ENCODE results near the gene TUBGCP6.
"Not testable (repeated sequence)": the region's sequence is repeated elsewhere in the genome, so short reads cannot be mapped to it uniquely, and the experiment has no call there.

TUBGCP6 gene

DNA sequence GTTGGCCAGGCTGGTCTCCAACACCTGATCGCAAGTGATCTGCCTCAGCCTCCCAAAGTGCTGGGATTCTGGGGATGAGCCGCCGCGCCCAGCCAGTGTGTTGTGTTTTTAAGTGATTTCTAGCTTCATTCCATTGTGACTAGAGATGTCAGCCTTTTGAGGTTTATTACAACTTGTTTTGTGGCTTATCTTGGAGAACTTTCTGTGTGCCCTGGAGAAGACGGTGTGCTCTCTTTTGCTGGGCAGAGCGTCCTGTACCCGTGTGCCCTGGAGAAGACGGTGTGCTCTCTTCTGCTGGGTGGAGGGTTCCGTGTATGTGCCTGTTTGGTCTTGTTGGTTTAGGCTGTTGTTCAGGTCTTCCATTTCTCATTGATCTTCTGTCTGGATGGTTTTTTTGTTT is 31.6 kb downstream of the TUBGCP6 start:
- DNase-seq (ENCODE audit: low read depth in 1 of 2, low spot score in 1 of 2) = no peak

- DNase-seq (ENCODE audit: low read depth in 1 of 2, low spot score in 1 of 2) = no peak
Observed at GRCh38 chr22:50211147-50211546, 33.7 kb downstream of the TUBGCP6 start.

DNA sequence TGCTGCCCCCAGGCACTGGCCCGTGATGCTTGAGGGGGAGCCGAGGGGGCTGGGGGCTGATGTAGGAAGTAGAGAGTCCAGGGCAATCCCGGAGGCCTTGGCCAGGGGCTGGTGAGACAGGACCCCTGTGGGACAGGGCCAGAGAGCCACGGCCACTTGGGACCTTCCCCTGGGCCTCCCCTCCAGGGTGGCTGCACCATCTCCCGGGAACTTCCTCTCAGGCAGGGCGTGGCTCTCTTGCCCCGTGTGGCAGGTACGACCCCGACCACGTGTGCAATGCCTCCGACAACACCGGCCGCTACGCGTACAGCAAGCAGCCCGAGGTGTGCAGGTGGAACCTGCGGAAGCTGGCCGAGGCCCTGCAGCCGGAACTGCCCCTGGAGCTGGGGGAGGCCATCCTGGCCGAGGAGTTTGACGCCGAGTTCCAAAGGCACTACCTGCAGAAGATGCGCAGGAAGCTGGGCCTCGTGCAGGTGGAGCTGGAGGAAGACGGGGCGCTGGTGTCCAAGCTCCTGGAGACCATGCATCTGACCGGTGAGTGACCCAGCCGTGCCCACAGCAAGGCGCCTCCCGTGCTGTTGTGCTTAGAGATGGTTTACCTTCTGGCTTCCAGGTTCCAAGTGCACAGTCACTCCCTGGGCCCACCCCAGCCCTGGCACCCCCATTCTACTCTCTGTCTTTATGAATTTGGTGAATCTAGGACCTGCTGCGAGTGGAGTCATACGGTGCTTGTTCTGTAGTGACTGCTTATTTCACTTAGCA is 34.3 kb downstream of the TUBGCP6 start:
- no peak for DNase-seq (ENCODE audit: low read depth in 1 of 2, low spot score in 1 of 2)

DNA sequence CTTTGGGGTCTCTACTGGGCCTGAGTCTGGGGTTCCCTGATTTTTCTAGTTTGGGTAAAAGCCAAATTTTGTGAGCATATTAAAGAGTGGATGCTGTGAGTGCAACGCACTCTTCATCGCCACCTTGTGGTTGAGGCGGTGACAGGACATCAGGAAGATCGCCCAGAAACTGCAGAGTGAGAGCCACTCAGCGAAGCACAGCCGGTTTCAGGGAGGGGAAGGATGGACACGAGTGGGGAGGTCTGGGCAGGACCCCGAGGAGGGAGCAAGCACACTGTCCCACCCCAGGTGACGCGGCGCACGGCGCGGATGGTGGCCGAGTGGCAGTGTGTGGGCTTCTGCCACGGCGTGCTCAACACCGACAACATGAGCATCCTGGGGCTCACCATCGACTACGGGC is 34.9 kb downstream of the TUBGCP6 start:
- DNase-seq (ENCODE audit: low read depth in 1 of 2, low spot score in 1 of 2) = peak in 1 of 2 donors; percentile 58

DNA sequence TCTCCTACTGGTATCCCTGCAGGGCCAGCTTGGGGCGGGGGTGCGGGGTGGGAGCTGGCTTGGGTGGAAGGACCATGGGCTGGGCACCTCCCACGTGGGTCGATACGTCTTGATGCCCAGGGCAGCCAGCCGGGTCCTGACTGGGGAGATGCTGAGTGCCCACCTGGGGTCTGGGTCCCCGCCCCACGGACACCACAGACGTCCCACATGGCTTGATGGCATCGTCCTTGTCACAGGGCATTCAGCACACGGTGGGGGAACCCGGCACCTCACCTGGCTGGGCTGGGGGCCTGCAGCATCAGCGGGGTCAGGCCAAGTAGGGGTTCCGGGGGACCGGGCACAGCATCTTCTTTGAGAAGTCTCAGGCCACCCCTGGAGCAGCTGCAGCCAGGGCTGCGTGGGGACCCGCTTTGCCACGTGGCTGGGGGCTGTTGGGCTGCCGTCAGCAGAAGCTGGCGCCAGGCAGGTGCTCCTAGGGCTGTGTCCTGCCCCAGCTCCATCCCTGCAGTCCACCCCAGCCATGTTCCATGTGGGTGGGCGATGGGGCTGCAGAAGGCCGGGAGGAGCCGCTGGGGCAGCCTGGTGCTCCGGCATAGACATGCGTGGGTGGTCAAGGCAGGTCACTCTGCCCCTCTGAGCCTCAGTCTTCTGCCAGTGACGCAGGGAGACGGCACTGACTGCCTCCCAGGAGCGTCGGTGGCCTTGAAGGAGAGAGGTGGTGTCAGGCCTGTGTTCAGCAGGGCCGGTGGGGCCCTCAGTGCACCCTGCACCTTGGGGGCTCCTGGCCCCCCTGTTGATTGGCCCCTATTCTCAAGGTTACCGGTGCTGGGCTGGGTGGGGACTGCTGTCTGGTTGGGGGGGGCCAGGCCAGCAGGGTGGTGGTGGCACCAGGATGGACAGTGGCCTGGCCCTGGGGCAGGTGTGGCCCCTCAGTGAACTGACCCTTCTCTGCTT is 35.6 kb downstream of the TUBGCP6 start:
- DNase-seq (ENCODE audit: low read depth in 1 of 2, low spot score in 1 of 2) = no peak

GRCh38 chr22:50208430-50208938 is 36.3 kb downstream of the TUBGCP6 start:
- DNase-seq (ENCODE audit: low read depth in 1 of 2, low spot score in 1 of 2) = no peak

DNA sequence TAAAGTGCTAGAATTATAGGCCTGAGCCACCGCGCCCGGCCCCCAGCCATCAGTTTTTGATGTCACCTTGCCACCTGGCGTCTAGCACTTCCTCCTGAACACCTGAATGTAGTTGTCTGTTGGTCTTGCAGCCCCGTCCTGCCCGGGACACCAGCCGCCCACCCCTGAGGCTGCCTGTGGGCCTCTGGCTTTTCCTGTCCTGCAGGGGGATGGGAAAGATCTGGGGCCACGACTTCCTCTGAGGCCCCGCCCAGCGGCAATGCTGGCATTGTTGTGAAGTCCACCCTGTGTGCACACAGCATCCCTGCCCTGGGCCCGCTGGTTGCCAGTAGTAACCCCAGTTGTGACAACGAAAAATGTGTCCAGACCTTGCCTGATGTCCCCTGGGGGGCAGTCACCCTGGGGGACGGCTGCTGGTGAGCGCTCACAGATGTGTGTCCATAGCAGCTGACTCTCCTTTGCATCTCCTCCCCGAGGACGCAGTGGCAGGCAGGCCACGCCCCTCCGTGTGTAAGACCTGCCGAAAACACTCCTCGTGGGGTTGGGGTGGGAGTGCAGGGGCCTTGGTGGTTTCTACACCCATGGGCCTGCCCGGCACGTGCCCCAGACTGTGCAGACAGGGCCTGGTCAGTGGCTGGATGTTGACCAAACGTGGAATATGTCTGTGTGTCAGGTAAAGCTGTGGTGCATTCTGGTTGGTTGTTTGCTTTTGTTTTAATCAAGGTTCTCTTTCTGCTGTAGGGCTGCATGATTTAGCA is 37.3 kb downstream of the TUBGCP6 start:
- DNase-seq (ENCODE audit: low read depth in 1 of 2, low spot score in 1 of 2) = no peak

- no peak for DNase-seq (ENCODE audit: low read depth in 1 of 2, low spot score in 1 of 2)
Observed at GRCh38 chr22:50206599-50206998, 38.2 kb downstream of the TUBGCP6 start.

- no peak for DNase-seq (ENCODE audit: low read depth in 1 of 2, low spot score in 1 of 2)
Observed at GRCh38 chr22:50205781-50206569, 38.8 kb downstream of the TUBGCP6 start.

- not testable (repeated sequence) for DNase-seq (ENCODE audit: low read depth in 1 of 2, low spot score in 1 of 2)
Observed at GRCh38 chr22:50204998-50205397, 39.8 kb downstream of the TUBGCP6 start.

DNA sequence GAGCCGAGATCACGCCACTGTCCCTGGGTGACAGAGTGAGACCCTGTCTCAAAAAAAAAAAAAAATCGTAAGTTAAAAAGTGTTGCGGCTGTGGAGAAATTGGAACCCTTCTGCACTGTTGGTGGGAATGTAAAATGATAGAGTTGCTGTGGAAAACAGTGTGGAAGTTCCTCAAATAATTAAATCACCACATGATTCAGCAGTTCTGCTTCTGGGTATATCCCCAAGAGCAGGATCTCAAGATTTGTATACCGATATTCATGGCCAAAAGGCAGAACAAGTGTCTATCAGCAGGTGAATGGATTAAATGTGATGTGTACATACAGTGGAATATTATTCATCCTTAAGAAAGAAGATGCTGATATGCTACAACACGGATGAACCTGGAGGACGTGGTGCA is 40.3 kb downstream of the TUBGCP6 start:
- no peak for DNase-seq (ENCODE audit: low read depth in 1 of 2, low spot score in 1 of 2)

- DNase-seq (ENCODE audit: low read depth in 1 of 2, low spot score in 1 of 2) = no peak
Observed at GRCh38 chr22:50203288-50203687, 41.5 kb downstream of the TUBGCP6 start.

DNA sequence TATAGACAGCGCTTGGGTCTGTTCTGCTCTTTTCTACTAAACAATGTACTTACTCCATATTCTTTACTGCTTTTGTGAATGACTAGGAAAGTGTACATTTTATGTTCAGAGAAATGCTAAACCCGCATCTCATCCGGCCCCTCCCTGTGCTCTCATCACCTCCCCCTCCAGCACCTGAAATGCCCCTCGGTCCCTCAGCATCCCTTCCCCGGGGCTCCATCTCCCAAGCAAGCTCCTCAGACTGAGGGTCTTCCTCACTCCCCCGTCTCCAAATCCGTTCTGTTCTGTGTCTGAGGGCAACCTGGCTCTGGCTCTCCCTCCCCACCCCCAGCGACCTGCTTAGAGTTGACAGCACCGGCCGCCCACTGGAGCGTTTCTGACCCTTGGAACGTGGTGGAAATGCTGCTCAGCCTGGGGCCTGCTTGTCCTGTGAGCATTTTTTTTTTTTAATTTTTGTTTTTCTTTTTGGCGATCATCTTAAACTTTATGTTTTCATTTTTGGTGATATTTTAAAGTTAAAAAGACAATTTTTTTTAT is 42.6 kb downstream of the TUBGCP6 start:
- no peak for DNase-seq (ENCODE audit: low read depth in 1 of 2, low spot score in 1 of 2)

DNA sequence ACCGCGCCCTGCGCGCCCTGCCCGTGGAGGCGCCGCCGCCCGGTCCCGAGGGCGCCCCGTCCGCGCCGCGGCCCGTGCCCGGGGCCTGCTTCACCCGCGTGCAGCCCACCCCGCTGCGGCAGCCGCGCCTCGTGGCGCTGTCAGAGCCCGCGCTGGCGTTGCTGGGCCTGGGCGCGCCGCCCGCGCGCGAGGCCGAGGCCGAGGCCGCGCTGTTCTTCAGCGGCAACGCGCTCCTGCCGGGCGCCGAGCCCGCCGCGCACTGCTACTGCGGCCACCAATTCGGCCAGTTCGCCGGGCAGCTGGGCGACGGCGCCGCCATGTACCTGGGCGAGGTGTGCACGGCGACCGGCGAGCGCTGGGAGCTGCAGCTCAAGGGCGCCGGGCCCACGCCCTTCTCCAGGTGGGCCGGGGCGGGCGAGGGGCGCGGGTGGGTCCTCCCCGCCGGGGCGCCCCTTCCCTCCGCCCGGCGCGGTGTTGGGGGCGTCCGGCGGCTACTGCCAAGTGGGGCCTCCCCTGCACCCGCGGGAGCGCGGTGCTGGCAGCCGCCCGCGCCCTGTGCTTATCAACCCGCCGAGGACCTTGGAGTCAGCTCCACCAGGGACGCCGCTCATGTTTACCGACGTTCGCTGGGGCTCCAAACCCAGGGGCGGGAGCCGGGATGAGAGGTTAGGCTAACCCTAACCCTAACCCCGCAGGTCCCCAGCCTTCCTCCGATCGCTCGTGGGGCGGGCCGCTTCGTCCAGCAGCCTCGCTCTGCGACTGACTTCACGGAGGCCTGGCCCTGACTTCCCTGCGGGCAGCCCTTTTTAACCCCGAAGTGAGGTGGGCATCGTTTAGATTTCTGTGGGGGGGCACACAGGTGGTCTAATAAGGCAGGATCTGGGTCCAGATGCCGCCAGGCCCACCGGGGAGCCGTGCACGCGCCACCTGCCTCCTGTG is 43.4 kb downstream of the TUBGCP6 start:
- no peak for DNase-seq (ENCODE audit: low read depth in 1 of 2, low spot score in 1 of 2)

- DNase-seq (ENCODE audit: low read depth in 1 of 2, low spot score in 1 of 2) = peak; percentile 82 to 87
Observed at GRCh38 chr22:50200461-50201190, 44.2 kb downstream of the TUBGCP6 start, which contains the start of gene SELENOO. TSS of gene SELENOO (plus strand) at chr22:50201011. CDS start at chr22:50201037, 26 bp downstream.

GRCh38 chr22:50199829-50200460 is 44.9 kb downstream of the TUBGCP6 start:
- DNase-seq (ENCODE audit: low read depth in 1 of 2, low spot score in 1 of 2) = no peak

DNA sequence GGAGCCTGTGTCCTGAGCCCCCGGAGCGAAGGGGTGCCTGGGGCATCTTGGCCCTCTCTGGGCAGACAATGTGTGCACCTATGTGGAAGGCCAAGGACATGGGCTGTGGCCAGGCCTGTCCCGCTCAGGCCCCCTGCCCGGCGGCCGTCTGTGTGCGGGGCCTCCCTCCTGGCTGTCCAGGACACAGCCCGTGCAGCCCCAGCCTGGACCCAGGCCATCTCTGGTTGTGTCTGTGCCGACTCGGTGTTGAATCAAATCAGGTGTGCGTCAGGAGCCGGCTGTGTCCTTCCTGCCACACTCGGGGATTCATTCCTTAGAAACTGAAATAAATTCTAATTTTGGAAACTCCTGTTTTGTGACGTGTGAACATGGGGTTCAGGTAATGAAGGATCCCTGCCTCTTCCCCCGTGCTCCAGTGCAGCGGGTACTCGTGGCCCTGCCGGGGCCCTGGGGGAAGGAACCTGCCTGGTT is 45.5 kb downstream of the TUBGCP6 start:
- no peak for DNase-seq (ENCODE audit: low read depth in 1 of 2, low spot score in 1 of 2)

GRCh38 chr22:50198624-50199017 is 46.2 kb downstream of the TUBGCP6 start:
- DNase-seq (ENCODE audit: low read depth in 1 of 2, low spot score in 1 of 2) = no peak
